Neural cell (in vitro differentiated cells): ENCODE measurements around the gene ACER1.

Experiments
- EP300 ChIP-seq: fragments of 450-650 bp; conservative IDR thresholded peaks from 2 replicates; pipeline ENCODE4 v1.6.1; 2014; ENCODE audit warnings: antibody characterized with exemption, mild to moderate bottlenecking, moderate library complexity; ENCODE audit not compliant: poor library complexity, severe bottlenecking
- EZH2 ChIP-seq: fragments of 200-600, 300-800 bp; shearing (Covaris generic), sonication (generic); IDR thresholded peaks from 2 replicates; pipeline ENCODE4 v1.6.1; 2014; ENCODE audit warnings: antibody characterized with exemption, low read length, borderline replicate concordance, mild to moderate bottlenecking; ENCODE audit not compliant: insufficient read depth, poor library complexity, severe bottlenecking
- POLR2AphosphoS5 ChIP-seq: IDR thresholded peaks from 2 replicates; pipeline ENCODE4 v1.6.1; 2012
- RAD21 ChIP-seq: fragments of 450-650 bp; conservative IDR thresholded peaks from 2 replicates; pipeline ENCODE4 v1.6.1; 2014; ENCODE audit warnings: antibody characterized with exemption, mild to moderate bottlenecking, moderate library complexity
- REST ChIP-seq: IDR thresholded peaks from 2 replicates; pipeline ENCODE4 v1.6.1; 2012; ENCODE audit warnings: borderline replicate concordance
- SMC3 ChIP-seq: fragments of 450-650 bp; conservative IDR thresholded peaks from 2 replicates; pipeline ENCODE4 v1.6.1; 2014; ENCODE audit warnings: antibody characterized with exemption, mild to moderate bottlenecking, moderate library complexity; ENCODE audit not compliant: poor library complexity
- TF ChIP-seq, protein P1 (sequence below): fragments of 450-650 bp; IDR thresholded peaks from 2 replicates; pipeline ENCODE4 v1.5.1; 2014; ENCODE audit warnings: antibody characterized with exemption, mild to moderate bottlenecking, moderate library complexity; ENCODE audit not compliant: poor library complexity, severe bottlenecking

- TF ChIP-seq SMC3 (no peak), REST (no peak), POLR2AphosphoS5 (no peak), RAD21 (no peak), EP300 (no peak), EZH2 (no peak)
- TF ChIP-seq, protein P1, sequence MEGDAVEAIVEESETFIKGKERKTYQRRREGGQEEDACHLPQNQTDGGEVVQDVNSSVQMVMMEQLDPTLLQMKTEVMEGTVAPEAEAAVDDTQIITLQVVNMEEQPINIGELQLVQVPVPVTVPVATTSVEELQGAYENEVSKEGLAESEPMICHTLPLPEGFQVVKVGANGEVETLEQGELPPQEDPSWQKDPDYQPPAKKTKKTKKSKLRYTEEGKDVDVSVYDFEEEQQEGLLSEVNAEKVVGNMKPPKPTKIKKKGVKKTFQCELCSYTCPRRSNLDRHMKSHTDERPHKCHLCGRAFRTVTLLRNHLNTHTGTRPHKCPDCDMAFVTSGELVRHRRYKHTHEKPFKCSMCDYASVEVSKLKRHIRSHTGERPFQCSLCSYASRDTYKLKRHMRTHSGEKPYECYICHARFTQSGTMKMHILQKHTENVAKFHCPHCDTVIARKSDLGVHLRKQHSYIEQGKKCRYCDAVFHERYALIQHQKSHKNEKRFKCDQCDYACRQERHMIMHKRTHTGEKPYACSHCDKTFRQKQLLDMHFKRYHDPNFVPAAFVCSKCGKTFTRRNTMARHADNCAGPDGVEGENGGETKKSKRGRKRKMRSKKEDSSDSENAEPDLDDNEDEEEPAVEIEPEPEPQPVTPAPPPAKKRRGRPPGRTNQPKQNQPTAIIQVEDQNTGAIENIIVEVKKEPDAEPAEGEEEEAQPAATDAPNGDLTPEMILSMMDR: no peak
Measured at GRCh38 chr19:6362351-6362801, 29.0 kb upstream of the ACER1 start.
